Stimulated activated CD4-positive, alpha-beta T cell treated with anti-CD3 and anti-CD28 coated beads, TNF-alpha, amount 100 ng/mL, for 4 hours (primary cell): Measurements from ENCODE around the gene SLC2A14.
"Not testable (repeated sequence)": the region's sequence is repeated elsewhere in the genome, so short reads cannot be mapped to it uniquely, and the experiment has no call there.

Experiments used
- DNase-seq, 3 experiments: peaks; one replicate each; pipeline ENCODE4 v3.0.0-alpha.2; 2020; ENCODE audit warnings: low read depth in 3 of 3

Gene SLC2A14

DNA sequence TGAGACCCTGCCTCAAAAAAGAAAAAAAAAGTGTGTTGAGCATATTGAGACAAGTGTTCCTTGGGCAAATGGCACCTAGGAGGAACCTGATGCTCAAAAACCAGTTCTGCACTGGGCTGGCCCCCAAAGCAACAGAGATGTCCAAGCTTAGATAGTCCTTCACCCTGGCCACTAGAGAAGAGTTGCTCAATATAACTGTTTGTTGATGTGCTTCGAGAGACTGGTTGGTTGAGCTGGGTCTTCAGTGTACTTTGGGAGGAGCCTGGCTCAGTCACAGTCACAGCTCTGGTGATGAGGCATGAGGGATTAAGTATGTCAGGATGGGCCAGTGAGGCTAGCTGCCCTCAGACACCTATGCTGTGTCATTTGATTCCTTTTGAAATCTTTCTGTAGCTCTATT, 38.0 kb downstream of the SLC2A14 start:
- no peak for DNase-seq

DNA sequence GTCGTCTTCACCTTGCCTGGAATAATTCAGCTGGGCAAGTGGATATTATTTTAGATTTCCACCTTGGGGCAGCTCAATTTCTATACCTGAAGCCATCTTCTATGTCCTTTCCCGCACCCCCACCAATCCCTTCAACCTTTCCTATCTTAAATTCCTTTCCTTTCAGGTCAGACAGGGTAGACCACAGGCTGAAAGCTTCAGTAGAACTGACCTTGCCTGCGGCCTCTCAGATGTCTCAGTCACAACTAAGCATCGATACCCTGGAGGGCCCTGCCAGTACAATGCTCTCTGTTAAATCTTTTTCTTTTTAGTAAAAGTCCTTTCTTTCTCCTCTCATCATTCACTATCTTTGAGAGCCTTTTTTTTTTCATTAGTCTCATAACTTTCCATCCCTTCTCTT, 38.9 kb downstream of the SLC2A14 start:
- DNase-seq = no peak

DNA sequence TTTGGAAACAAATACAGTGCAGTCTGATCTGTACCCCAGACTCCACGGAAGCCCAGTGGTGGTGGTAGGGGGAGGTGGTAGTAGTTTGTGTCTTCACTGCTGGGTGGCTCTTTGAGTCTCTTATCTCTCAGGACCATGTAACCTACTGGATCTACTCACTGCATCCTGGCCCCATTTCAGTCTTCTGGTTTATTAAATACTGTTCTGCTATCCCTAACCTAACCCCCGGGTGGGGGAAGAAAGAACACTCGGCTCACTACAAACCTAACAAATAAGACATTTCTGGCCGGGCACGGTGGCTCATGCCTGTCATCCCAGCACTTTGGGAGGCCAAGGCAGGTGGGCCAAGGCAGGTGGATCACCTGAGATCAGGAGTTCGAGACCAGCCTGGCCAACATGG, 39.5 kb downstream of the SLC2A14 start:
- not testable (repeated sequence) for DNase-seq

DNA sequence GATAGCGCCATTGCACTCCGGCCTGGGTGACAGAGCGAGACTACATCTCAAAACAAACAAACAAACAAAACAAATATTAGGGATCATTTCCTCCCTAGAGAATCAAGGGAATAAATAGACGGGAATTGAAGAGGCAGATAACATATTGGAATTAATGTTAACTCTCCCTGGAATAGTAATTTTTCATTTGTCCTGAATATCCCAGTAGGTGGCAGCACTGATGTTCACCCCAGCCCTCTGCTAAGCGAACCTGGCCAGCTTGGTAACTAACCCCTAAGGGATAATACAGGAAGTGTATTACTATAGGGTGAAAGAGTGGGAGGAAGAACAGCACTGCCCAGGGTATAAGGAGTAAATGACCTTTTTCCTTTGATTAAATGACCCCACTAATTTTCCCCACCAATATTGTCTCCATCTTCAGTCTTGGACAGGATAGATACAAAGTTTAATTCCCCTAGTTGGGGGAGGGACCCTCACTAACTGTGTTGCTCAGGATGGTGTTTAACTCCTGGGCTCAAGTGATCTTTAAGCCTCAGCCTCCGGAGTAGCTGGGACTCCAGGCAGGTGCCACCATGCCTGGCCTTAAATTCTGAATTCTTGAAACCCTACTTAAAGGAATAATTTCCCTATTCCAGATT, 40.5 kb downstream of the SLC2A14 start:
- DNase-seq = no peak

DNA sequence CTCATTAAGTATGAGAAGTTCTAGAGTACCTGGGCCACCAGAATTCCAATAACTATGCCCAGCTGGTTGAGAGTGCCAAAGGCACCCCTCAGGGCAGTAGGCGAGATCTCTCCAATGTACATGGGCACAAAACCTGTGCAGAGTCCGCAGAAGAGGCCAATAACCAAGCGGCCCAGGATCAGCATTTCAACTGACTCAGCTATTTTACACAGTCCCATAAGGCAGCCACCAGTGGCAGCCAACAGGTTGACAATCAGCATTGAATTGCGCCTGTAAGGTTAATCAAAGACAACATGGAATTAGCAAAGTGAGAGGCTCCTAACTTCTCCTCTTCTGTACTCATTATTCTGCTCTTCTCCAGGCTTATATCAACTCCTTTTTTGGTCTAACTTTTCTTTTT, 43.0 kb downstream of the SLC2A14 start:
- not testable (repeated sequence) for DNase-seq

DNA sequence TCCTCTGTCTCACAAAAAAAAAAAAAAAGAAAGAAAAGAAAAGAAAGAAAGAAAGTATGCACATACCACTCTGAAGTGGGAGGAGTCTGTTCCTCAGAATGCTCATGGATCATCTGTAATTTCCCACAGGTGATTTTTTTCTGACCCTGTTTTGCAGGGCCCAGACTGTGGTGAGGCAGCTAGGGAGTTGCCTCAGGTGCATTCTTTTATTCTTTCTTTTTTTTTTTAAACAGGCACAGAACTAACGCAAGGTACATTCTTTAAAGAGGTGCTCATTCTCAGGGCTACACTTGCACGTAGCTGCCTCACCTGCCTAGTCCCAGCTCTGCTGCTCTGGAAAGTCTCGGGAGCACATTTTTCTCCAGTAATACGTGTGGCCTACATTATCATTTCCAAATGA, 47.0 kb downstream of the SLC2A14 start:
- DNase-seq = not testable (repeated sequence)

DNA sequence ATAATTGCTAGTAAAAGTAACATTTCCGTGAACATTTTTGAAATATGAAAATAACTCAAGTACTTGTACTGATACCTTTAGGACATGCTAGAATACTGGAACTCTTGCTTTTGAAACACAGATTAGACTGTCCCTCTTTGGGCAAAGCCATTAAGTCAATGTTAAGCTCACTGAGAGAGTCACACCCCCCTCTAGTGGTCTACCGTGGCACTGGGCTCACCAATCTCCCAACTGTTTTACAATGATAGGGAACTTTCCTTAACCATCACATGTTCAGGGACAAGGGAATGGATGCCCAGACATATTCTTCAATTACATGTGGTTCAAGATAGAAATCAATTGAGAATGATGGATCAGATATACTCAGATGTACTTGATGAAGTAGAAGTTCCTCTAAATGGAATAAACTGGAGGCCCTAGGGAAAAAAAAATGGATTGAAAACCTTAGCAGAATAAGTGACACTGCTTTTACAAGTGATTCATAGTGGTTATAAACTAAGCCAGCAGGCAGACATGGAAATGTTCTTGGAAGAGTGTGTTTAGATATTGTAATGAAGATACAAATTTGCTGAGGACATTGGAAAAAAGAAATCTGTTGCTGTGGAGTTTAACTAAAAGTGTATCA, 65.7 kb downstream of the SLC2A14 start:
- DNase-seq = peak; percentile 10 to 16 (median 15)

DNA sequence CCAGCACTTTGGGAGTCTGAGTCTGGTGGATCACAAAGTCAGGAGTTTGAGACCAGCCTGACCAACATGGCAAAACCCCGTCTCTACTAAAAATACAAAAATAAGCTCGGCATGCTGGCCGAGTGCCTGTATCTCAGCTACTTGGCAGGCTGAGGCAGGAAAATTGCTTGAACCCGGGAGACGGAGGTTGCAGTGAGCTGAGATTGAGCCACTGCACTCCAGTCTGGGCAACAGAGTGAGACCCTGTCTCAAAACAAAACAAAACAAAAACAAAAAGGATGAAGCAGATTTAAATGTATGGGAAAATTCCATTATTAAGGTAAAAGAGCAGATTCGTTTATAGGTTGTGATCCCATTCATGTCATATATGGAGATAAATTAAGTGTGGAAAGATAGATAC, 66.4 kb downstream of the SLC2A14 start:
- not testable (repeated sequence) for DNase-seq

DNA sequence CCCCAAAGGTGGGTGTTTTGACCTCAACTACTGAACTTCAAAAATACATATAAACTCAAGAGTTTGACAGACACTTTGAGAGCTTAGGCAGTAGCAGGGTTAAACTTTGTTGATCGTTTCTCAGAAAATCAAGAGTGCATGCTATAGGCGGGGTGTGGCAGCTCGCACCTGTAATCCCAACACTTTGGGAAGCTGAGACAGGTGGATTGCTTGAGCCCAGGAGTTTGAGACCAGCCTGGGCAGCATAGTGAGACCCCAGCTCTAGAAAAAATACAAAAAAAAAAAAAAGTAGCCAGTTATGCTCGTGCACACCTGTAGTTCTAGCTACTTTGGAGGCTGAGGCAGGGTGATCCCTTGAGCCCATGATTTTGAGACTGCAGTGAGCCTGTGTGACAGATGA, 71.3 kb downstream of the SLC2A14 start:
- DNase-seq = no peak

DNA sequence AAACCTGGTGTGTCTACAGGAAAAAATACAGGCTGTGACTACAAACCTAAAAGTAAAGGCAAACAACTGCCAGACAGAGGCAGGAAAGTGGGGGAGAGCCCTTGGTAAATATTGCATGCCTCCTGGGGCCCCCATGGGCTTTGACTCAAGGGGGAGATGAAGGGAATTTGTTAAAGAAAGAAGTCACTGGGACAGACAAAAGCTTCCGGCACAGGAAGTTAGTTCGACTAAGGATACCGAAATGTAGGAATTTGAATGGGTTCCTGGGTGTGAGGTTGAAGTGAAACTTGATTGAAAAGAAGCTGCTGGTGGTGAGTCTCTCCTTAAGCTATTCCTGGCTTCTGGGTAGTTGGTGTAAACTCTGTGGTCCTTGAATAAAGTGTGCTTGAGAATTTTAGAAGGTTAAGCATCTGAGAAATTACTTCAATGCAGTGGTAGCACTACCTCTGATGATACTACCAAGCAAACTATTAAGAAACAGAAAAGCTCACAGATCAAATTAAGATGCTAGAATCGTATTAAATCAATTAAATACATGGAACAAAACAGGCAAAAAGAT, 73.9 kb downstream of the SLC2A14 start:
- DNase-seq = not testable (repeated sequence)

DNA sequence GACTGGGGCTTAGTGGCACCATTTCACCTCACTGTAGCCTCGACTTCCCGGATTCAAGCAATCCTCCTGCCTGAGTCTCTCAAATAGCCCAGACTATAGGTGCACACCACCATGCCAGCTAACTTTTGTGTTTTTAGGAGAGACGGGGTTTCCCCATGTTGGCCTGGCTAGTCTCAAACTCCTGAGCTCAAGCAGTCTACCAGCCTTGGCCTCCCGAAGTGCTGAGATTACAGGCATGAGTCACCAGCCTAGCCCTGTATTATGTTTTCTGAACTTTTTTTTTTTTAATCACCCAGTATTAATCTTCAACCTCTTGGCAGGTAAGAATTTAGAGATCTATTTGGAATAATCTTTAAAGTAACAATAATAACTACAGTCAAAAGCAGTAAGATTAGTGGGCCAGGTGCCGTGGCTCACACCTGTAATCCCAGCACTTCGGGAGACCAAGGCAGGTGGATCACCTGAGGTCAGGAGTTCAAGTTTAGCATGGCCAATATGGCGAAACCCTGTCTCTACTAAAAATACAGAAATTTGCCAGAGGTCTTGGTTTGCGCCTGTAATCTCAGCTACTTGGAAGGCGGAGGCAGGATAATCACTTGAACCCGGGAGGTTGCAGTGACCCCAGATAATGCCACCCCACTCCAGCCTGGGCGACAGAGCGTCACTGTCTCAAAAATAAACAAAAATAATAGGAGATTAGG, 74.9 kb downstream of the SLC2A14 start:
- DNase-seq = no peak

DNA sequence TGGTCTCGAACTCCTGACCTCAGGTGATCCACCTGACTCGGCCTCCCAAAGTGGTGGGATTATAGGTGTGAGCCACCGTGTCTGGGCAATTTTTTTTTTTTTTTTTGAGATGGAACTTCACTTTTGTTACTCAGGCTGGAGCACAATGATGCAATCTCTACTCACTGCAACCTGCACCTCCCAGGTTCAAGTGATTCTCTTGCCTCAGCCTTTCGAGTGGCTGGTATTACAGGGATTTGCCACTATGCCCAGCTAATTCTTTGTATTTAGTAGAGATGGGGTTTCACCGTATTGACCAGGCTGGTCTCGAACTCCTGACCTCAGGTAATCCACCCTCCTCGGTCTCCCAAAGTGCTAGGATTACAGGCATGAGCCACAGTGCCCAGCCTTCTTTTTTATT, 75.4 kb downstream of the SLC2A14 start:
- DNase-seq = not testable (repeated sequence)

DNA sequence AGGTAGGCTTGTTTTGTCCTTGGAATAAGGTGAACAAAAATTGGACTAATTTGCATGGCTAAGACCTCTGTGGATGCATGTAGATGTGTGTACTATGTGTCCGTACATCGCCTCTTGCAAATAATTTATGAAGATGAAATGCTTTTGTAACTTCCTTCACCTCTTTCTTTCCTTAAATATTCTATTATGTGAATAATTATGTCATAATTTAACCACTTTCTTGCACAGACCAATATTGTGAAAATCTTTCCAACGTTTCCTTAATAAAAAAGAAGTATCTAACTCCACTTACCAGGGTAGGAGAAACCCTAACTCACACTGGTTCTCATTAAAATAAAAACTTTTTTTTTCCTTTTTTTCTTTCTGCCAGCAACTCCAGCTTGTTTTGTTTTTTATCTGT, 79.5 kb downstream of the SLC2A14 start:
- no peak for DNase-seq

DNA sequence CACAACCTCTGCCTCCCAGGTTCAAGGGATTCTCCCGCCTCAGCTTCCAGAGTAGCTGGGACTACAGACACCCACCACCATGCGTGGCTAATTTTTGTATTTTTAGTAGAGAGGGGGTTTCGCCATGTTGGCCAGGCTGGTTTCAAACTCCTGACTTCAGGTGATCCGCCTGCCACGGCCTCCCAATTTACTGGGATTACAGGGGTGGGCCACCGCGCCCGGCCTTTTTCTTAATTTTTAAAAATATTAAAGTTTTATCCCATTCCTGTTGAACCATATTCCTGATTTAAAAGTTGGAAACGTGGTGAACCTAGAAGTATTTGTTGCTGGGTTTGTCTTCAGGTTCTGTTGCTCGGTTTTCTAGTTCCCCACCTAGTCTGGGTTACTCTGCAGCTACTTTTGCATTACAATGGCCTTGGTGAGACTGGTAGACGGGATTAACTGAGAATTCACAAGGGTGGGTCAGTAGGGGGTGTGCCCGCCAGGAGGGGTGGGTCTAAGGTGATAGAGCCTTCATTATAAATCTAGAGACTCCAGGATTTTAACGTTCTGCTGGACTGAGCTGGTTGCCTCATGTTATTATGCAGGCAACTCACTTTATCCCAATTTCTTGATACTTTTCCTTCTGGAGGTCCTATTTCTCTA, 83.7 kb downstream of the SLC2A14 start, which contains the start of gene NANOG:
NANOG (plus strand) TSS at position 519 of the 645 bp plus-strand sequence. CDS start 213 bp downstream, outside the sequence.
- not testable (repeated sequence) for DNase-seq

DNA sequence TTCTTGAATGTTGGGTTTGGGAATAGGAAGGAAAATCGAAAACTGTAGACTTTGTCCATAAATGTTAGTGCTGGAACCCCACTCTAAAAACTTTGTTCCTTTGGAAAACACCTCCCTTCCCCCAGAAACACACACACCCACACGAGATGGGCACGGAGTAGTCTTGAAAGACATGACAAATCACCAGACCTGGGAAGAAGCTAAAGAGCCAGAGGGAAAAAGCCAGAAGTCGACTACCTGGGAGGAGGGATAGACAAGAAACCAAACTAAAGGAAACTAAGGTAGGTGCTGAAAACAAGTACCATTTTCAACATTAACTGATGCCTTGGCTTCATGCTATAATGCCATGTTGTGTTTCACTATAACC, 84.4 kb downstream of the SLC2A14 start:
- DNase-seq = no peak

DNA sequence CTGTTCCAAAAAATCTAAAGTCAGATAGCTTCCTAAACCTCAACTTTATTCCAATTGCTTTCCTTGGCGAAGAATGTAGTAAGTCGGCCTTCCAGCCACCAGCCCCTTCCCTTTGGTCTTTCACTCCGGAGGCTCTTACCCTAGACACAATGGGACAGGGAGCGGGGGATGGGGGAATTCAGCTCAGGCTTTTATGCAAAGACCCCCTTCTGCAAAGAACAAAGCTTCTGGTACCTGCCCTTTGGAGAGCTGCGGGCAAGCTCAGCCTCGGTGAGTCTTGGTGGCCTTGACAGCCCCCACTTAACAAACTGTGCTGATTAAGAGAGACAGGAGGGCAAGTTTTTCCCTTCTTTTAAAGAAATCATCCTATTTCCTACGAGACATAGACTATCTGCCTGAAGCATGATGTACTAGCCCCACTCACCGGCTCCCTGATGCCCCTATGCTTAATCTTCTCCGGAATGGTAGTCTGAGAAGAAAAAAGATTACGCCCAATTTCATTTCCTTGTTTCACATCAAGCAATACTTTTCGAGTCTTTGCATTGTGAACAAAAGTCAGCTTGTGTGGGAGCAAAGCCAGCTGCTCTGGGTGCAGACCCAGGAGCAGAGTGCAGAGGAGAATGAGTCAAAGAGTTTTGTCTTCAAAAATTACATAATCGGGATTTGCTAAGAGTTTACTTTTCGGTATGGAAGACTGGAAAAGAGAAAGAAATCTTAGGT, 85.0 kb downstream of the SLC2A14 start:
- DNase-seq = no peak

DNA sequence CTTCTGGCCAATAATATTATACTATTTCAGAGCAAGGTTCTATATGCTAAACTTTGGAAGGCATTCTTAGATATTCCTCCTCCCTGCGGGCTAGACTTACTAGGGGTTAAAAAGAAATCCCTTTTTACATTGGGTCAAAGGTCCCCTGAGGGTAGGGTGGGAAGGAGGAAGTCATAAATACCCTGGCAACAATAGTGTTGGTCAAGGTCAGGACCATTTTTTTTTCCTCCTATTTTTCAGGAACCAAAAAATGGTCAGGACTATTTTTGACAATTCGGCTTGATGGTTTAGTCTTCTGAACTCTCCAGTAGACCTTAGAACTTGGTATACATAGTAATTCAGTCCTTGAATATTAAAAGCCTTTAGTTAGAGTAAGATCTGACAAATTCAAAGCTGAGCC, 88.0 kb downstream of the SLC2A14 start:
- DNase-seq = no peak

DNA sequence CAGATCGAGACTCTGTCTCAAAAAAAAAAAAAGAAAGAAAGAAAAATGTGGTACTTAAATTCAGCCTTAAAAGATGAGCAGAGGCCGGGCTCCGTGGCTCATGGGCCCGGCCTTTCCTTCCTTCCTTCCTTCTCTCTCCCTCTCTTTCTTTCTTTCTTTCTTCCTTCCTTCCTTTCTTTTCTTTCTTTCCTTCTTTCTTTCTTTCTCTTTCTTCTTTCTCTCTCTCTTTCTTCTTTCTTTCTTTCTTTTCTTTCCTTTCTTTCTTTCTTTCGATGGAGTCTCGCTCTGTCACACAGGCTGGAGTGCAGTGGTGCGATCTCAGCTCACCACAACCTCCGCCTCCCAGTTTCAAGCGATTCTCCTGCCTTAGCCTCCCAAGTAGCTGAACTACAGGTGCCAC, 89.3 kb downstream of the SLC2A14 start:
- not testable (repeated sequence) for DNase-seq

DNA sequence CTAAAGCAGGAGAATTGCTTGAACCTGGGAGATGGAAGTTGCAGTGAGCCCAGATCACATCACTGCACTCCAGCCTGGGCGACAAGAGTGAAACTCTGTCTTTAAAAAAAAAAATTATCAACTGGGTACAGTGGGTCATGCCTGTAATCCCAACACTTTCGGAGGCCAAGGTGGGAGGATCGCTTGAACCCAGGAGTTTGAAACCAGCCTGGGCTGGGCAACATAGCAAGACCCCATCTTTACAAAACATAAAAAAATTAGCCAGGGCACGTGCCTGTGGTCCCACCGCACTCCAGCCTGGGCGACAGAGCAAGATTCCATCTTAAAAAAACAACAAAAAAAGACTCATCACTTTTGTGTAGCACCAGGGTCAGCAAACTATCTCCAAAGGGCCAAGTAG, 90.7 kb downstream of the SLC2A14 start:
- DNase-seq = no peak

DNA sequence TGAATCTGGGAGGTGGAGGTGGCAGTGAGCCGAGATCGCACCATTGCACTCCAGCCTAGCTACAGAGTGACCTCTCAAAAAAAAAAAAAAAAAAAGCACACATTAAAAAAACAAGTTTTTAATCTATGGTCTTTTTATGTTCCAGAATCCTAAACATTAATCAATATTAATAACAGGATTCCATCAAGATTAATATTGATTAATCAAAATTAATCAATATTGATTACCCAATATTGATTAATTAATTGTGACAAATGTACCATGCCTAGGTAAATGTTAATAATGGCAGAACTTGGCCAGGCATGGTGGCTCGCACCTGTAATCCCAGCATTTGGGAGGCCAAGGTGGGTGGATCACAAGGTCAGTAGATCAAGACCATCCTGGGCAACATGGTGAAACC, 91.4 kb downstream of the SLC2A14 start:
- no peak for DNase-seq

DNA sequence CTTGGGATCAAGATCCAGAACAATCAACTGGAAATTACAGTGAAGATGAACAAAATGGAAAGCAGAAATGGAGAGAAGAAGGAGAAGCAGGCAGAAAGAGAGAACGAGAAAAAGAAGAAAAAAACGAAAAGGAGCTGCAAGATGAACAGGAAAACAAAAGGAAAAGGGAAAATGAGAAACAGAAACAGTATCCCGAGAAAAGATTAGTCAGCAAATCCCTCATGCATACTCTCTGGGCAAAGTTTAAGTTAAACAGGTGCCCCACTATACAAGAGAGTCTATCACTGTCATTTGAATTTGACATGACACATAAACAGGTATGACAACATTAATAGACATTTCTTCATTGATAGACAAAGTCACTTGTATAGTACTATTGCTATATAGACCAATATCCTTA, 102.7 kb downstream of the SLC2A14 start:
- no peak for DNase-seq
